Jurkat, Clone E6-1 (cell line): ENCODE measurements around the gene GHITM.
A peak's percentile ranks its signal among the peaks of the same experiment; 100 is the strongest.
"Not testable (repeated sequence)": the region's sequence is repeated elsewhere in the genome, so short reads cannot be mapped to it uniquely, and the experiment has no call there.

Source experiments
- DNase-seq: peaks from one replicate; pipeline ENCODE4 v3.0.0-alpha.2; 2011; ENCODE audit warnings: low read depth, low spot score
- H3K4me3 ChIP-seq: 2 replicates; pipeline ENCODE4 v1.5.1; 2011; ENCODE audit warnings: mild to moderate bottlenecking, low read length, control low read depth, moderate library complexity

The GHITM gene

GRCh38 chr10:84171700-84172466 is 32.6 kb downstream of the GHITM start:
- not testable (repeated sequence) for DNase-seq, H3K4me3 ChIP-seq

GRCh38 chr10:84172467-84173356 is 33.4 kb downstream of the GHITM start:
- no peak for DNase-seq
- H3K4me3 ChIP-seq = no peak overlapping the region

DNA sequence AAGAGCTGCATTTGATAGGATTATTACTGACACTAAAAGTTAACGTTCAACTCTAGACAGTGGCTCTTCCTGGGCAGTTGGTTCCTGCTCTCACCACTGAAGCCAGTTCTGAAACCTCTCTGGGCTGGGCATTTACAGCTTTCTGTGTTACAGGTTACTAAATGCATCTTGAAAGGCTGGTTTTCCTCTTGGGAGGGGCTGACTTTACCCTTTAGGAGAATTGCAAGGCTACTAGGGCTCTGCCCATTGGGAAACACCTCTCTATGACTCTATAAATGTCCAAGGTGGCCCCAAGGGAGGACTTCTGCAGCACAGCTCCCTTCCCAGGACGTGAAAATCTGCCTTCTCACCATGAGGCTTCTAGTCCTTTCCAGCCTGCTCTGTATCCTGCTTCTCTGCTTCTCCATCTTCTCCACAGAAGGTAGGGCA is 34.2 kb downstream of the GHITM start, which contains the start of gene GPR15LG:
TSS of gene GPR15LG (plus strand) at position 301 of the 429 bp plus-strand sequence. CDS start at position 352, 51 bp downstream.
- no peak for DNase-seq
- no peak within 1 kb of the TSS for H3K4me3 ChIP-seq

- H3K4me3 ChIP-seq = no peak overlapping the region
- DNase-seq = no peak
Measured at GRCh38 chr10:84175436-84175835, 36.1 kb downstream of the GHITM start.

GRCh38 chr10:84176351-84176750 is 37.0 kb downstream of the GHITM start:
- no peak for DNase-seq
- no peak overlapping the region for H3K4me3 ChIP-seq

GRCh38 chr10:84176836-84177474 is 37.6 kb downstream of the GHITM start:
- no peak overlapping the region for H3K4me3 ChIP-seq
- DNase-seq = no peak

DNA sequence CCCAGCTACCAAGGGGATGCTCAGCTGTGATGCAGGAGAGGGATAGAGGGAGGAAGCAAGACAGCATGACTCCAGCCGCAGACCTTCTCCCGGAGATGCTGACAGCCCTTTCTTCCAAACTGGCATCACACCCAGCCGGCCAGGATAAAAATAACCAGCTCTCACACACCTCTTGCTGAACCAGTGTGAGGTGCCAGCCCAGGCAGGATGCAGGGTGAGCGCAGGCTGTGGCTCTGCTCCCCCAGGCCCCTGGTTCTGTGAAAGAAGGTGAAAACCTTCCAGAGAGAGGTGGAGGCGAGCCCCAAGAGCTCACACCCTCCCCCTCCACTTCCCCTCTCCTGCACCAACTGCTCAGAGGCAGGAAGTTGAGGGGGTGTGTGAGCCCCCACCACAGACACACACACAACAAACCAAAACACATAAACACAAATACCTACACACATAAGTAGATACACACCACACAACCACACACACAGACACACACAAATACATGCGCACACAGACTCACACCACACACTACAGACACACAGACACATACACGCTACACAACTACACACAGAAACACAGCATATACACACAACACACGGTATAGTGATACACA is 38.3 kb downstream of the GHITM start:
- peak; percentile 85 for DNase-seq
- peak overlapping the region; percentile 18 for H3K4me3 ChIP-seq

- no peak for DNase-seq
- no peak overlapping the region for H3K4me3 ChIP-seq
Measured at GRCh38 chr10:84178160-84178609, 38.9 kb downstream of the GHITM start.

DNA sequence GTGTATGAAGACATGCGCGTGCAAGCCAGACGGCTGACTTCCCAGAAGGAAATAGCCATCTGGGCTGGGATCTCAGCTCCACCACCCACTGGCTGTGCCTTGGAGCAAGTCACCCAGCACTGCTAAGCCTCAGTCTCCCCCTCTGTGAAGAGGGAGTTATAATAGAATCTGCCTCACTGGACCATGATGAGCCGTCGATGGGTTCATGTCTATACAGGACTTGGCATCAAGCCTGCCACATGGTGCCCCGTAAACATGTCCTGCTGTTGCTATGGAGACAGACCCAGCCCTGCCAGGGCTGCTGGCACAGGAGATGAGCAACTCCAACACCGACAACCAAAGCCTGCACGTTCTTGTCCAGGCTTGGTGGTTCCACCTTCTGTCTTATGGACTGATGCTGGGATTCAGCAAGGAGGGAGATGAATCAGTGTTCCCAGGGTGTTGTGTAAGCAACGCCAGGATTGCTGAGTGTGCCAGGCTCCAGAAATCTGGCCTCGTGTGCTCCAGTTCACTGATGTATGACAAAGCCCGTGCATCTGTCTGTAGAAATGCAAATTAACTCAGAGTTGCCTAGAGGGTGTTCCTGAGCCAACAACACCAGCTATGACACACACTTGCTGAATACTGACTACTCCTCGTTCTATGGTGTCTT is 39.9 kb downstream of the GHITM start:
- no peak for DNase-seq

DNA sequence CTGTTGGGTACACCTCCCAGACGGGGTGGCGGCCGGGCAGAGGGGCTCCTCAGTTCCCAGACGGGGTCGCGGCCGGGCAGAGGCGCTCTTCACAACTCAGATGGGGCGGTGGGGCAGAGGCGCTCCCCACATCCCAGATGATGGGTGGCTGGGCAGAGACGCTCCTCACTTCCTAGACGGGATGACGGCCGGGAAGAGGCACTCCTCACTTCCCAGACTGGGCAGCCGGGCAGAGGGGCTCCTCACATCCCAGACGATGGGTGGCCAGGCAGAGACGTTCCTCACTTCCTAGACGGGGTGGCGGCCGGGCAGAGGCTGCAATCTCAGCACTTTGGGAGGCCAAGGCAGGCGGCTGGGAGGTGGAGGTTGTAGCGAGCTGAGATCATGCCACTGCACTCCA is 41.1 kb downstream of the GHITM start:
- not testable (repeated sequence) for DNase-seq, H3K4me3 ChIP-seq

More for the DNA sequence above, 39.9 kb downstream of the GHITM start:
- no peak overlapping the region for H3K4me3 ChIP-seq

- no peak overlapping the region for H3K4me3 ChIP-seq
- no peak for DNase-seq
Measured at GRCh38 chr10:84181631-84182030, 42.3 kb downstream of the GHITM start.

DNA sequence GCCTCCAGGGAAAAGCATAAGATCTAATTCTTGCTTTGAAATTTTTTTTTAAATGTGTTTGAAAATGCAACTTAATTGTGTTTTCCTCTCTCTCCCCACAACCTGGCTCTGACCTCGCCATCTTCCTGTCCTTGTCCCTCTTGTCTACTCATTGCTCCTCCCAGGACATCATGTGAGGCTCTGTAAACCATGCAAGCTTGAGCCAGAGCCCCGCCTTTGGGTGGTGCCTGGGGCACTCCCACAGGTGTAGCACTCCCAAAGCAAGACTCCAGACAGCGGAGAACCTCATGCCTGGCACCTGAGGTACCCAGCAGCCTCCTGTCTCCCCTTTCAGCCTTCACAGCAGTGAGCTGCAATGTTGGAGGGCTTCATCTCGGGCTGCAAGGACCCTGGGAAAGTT is 45.2 kb downstream of the GHITM start:
- no peak for DNase-seq
- H3K4me3 ChIP-seq = no peak overlapping the region

GRCh38 chr10:84185526-84186175 is 46.3 kb downstream of the GHITM start:
- no peak overlapping the region for H3K4me3 ChIP-seq
- DNase-seq = no peak

DNA sequence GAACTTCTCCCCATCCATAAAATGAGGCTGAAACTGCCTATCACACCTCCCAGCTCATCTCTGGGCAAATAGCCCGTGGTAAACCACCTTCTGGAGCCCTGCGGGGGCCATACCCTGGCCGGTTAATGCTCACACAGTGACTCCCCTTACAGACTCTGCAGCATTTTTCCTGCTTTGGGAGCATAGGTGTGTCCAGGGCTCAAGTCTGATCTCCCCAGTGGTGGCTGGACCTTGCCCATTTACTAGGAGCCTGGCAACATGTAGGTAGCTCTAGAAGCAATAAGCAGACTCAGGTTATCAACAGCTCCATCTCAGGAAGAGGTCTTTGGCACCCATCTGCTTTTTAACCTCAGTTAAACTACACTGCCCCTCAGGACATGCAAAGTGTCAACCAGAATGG is 49.5 kb downstream of the GHITM start:
- DNase-seq = no peak
- H3K4me3 ChIP-seq = no peak overlapping the region

DNA sequence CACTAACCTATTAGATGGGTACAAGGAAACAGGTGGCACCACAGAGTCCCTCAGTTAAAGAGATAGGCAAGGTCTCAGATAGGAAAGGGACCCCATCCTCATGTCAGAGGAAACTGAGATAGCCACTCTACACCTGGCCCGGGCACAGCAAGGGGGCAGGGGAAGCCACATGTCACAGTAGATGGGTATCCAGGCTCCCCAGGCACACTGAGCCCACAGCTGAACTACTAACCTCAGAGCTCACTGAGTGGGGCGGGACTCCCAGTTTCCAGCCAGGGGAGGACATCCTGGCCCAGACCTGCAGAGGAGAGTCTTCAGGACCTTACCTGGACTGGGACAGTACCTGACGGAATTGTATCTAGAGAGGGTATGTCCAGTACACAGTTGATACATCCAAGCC is 51.3 kb downstream of the GHITM start:
- peak overlapping the region; percentile 28 for H3K4me3 ChIP-seq
- DNase-seq = peak; percentile 57

GRCh38 chr10:84191106-84191505 is 51.8 kb downstream of the GHITM start:
- peak; percentile 87 for DNase-seq
- peak overlapping the region; percentile 28 for H3K4me3 ChIP-seq

- no peak for DNase-seq
- no peak overlapping the region for H3K4me3 ChIP-seq
Measured at GRCh38 chr10:84193327-84193726, 54.0 kb downstream of the GHITM start.

- peak overlapping the region; percentile 31 for H3K4me3 ChIP-seq
- no peak for DNase-seq
Measured at GRCh38 chr10:84193846-84194423, 54.6 kb downstream of the GHITM start.
